ENCODE measurements around the gene NGF.

The NGF gene

DNA sequence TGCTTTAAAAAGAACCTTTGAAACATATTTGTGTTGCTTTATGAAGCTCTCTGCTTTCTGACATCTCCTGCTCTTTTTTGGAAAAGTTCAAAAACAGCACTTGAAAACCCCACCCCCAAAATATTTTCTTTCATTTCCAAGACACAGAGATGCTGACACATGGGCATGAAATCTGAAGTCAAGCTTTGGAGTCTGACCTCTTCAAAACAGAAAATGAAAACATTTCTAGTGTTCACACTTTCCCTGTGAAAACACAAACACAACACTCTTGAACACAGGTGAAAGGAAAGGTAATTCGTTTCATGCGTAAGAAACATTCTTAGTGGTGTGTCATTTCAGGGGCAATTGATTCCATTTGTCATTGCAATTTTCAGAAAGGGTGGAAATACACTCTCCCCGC, 10.8 kb downstream of the NGF start:
- H3K4me1 ChIP-seq (ENCODE audit: insufficient read depth, low read length, poor library complexity, severe bottlenecking): peaks cover 8% of the 10 kb centered on the region
- no peaks in the 10 kb centered on the region for H3K27me3 ChIP-seq (ENCODE audit: insufficient read depth, low read length, poor library complexity, severe bottlenecking)
- no peaks in the 10 kb centered on the region for H3K9me3 ChIP-seq (ENCODE audit: insufficient read depth, low read depth, low read length)
- H3K9me2 ChIP-seq (replicated peaks; ENCODE audit: low read depth, low read length): no peaks in the 10 kb centered on the region
- no peak overlapping the region for H3K4me3 ChIP-seq (ENCODE audit: low read length, poor library complexity, severe bottlenecking)
- no peaks in the 10 kb centered on the region for H3K36me3 ChIP-seq (ENCODE audit: insufficient read depth, low read length)
- no peaks in the 10 kb centered on the region for H4K20me1 ChIP-seq (ENCODE audit: insufficient read depth, low read length, poor library complexity, severe bottlenecking)
- H3K79me2 ChIP-seq (ENCODE audit: insufficient read depth, low read length): no peaks in the 10 kb centered on the region
- H3F3A ChIP-seq (ENCODE audit: low read depth): no peaks in the 10 kb centered on the region
- H2AFZ ChIP-seq (ENCODE audit: low read length): no peak overlapping the region
- H3K4me2 ChIP-seq (ENCODE audit: low read depth, low read length, poor library complexity, severe bottlenecking): no peak overlapping the region
- H3K9ac ChIP-seq (ENCODE audit: low read depth, low read length, poor library complexity, severe bottlenecking): no peak overlapping the region
- no peak for TF ChIP-seq EZH2phosphoT487 (IDR thresholded peaks at IDR 0.05; ENCODE audit: borderline replicate concordance)
- TF ChIP-seq, protein P1, sequence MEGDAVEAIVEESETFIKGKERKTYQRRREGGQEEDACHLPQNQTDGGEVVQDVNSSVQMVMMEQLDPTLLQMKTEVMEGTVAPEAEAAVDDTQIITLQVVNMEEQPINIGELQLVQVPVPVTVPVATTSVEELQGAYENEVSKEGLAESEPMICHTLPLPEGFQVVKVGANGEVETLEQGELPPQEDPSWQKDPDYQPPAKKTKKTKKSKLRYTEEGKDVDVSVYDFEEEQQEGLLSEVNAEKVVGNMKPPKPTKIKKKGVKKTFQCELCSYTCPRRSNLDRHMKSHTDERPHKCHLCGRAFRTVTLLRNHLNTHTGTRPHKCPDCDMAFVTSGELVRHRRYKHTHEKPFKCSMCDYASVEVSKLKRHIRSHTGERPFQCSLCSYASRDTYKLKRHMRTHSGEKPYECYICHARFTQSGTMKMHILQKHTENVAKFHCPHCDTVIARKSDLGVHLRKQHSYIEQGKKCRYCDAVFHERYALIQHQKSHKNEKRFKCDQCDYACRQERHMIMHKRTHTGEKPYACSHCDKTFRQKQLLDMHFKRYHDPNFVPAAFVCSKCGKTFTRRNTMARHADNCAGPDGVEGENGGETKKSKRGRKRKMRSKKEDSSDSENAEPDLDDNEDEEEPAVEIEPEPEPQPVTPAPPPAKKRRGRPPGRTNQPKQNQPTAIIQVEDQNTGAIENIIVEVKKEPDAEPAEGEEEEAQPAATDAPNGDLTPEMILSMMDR (conservative IDR thresholded peaks at IDR 0.05; ENCODE audit: low read length): no peak

DNA sequence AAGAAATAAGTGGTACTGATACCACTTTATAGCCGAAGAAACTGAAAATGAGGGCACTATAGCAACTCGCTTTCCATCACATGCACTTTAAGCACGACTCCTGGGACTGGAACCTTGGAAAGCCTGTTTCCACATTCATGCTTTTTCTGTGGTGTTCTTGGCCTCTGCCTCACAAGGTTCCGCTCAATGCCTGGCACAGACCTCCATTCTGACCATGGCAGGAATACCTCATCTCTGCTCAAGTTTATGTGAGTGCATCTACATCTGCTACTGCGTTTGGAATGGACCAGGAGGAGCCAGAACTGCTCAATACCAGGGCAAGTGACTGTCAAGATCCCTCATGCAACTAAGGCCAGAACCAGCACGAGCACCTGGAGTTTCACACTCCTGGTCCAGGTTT, 11.6 kb downstream of the NGF start:
- Histone ChIP-seq H2AFZ (ENCODE audit: low read length) (no peak overlapping the region), H3K79me2 (ENCODE audit: insufficient read depth, low read length) (no peaks in the 10 kb centered on the region), H3K36me3 (ENCODE audit: insufficient read depth, low read length) (no peaks in the 10 kb centered on the region), H3K9me2 (replicated peaks; ENCODE audit: low read depth, low read length) (no peaks in the 10 kb centered on the region), H3K4me3 (ENCODE audit: low read length, poor library complexity, severe bottlenecking) (no peak overlapping the region), H3K9me3 (ENCODE audit: insufficient read depth, low read depth, low read length) (no peaks in the 10 kb centered on the region), H3K27me3 (ENCODE audit: insufficient read depth, low read length, poor library complexity, severe bottlenecking) (no peaks in the 10 kb centered on the region), H3K4me2 (ENCODE audit: low read depth, low read length, poor library complexity, severe bottlenecking) (no peak overlapping the region), H4K20me1 (ENCODE audit: insufficient read depth, low read length, poor library complexity, severe bottlenecking) (no peaks in the 10 kb centered on the region), H3K4me1 (ENCODE audit: insufficient read depth, low read length, poor library complexity, severe bottlenecking) (peaks cover 8% of the 10 kb centered on the region), H3K9ac (ENCODE audit: low read depth, low read length, poor library complexity, severe bottlenecking) (no peak overlapping the region), H3F3A (ENCODE audit: low read depth) (no peaks in the 10 kb centered on the region)
- no peak for TF ChIP-seq EZH2phosphoT487 (IDR thresholded peaks at IDR 0.05; ENCODE audit: borderline replicate concordance)
- TF ChIP-seq, protein P1 (conservative IDR thresholded peaks at IDR 0.05; ENCODE audit: low read length): no peak

DNA sequence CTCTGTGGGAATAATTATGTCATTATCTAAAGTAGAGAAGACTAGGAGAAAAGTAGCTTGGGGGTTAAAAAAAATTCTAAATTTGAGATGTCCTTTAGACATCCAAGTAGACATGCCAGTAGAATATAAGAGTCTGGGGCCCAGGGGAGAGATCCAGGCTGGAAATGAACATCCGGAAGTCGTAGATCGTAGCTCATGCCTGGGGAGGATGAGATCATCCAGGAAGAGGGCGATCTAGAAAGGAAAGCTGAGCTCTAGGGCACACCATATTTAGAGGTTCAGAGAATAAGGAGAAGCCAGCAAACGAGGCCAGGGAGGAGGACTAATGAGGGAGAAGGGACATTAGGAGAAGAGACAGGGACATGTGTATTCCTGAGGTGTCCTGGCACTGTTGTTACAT, 12.2 kb downstream of the NGF start:
- TF ChIP-seq, protein P1 (conservative IDR thresholded peaks at IDR 0.05; ENCODE audit: low read length): no peak
- TF ChIP-seq EZH2phosphoT487 (IDR thresholded peaks at IDR 0.05; ENCODE audit: borderline replicate concordance): no peak
- H3K4me2 ChIP-seq (ENCODE audit: low read depth, low read length, poor library complexity, severe bottlenecking): no peak overlapping the region
- H3K4me1 ChIP-seq (ENCODE audit: insufficient read depth, low read length, poor library complexity, severe bottlenecking): peaks cover 8% of the 10 kb centered on the region
- no peaks in the 10 kb centered on the region for H3F3A ChIP-seq (ENCODE audit: low read depth)
- no peaks in the 10 kb centered on the region for H3K9me3 ChIP-seq (ENCODE audit: insufficient read depth, low read depth, low read length)
- no peaks in the 10 kb centered on the region for H3K36me3 ChIP-seq (ENCODE audit: insufficient read depth, low read length)
- no peak overlapping the region for H3K4me3 ChIP-seq (ENCODE audit: low read length, poor library complexity, severe bottlenecking)
- no peak overlapping the region for H3K9ac ChIP-seq (ENCODE audit: low read depth, low read length, poor library complexity, severe bottlenecking)
- no peaks in the 10 kb centered on the region for H3K27me3 ChIP-seq (ENCODE audit: insufficient read depth, low read length, poor library complexity, severe bottlenecking)
- no peak overlapping the region for H2AFZ ChIP-seq (ENCODE audit: low read length)
- no peaks in the 10 kb centered on the region for H3K79me2 ChIP-seq (ENCODE audit: insufficient read depth, low read length)
- H3K9me2 ChIP-seq (replicated peaks; ENCODE audit: low read depth, low read length): no peaks in the 10 kb centered on the region
- H4K20me1 ChIP-seq (ENCODE audit: insufficient read depth, low read length, poor library complexity, severe bottlenecking): no peaks in the 10 kb centered on the region
